Kidney (tissue), 14 donors: ENCODE measurements around the gene RNASE1. TPM values are rescaled to one million over a fixed set of nuclear protein-coding genes. Genes with fewer than 3 reads are reported as not detected.

Experiments used
- DNase-seq, 5 donors: peaks; one replicate each; pipeline ENCODE4 v3.0.0-alpha.2; 2013 to 2020
- FAIRE-seq: peaks from 2 replicates; lab custom pipeline; 2012; peaks lifted over from hg19 to GRCh38; lab: Jason Lieb, UNC
- H3K27ac ChIP-seq, 2 donors: one replicate each; pipeline ENCODE4 v1.7.0; 2013; ENCODE audit warnings: low read depth in 2 of 2, low read length in 2 of 2, inconsistent platforms in 1 of 2
- H3K27me3 ChIP-seq: one replicate; pipeline ENCODE4 v1.7.1; 2013; ENCODE audit warnings: low read length, inconsistent platforms; ENCODE audit not compliant: control insufficient read depth, insufficient read depth
- H3K36me3 ChIP-seq, 3 donors: one replicate each; pipeline versions ENCODE4 v1.7.0 to v1.7.1; 2013; ENCODE audit warnings: low read length in 3 of 3, control low read depth in 1 of 3, inconsistent platforms in 1 of 3; ENCODE audit not compliant: insufficient read depth in 3 of 3, control insufficient read depth in 2 of 3
- H3K4me1 ChIP-seq, 3 donors: one replicate each; pipeline versions ENCODE4 v1.7.0 to v1.7.1; 2013; ENCODE audit warnings: low read length in 3 of 3, inconsistent platforms in 1 of 3, low read depth in 1 of 3; ENCODE audit not compliant: control insufficient read depth in 2 of 3, insufficient read depth in 2 of 3
- H3K4me3 ChIP-seq, 3 donors: one replicate each; pipeline versions ENCODE4 v1.7.0 to v1.8.1; 2013; ENCODE audit warnings: low read length in 3 of 3, control low read depth in 1 of 3, inconsistent platforms in 1 of 3
- H3K9ac ChIP-seq, 3 donors: one replicate each; pipeline versions ENCODE4 v1.7.0 to v1.7.1; 2013; ENCODE audit warnings: low read length in 3 of 3, control low read depth in 1 of 3, inconsistent platforms in 1 of 3
- H3K9me3 ChIP-seq, 3 donors: one replicate each; pipeline versions ENCODE4 v1.7.0 to v1.7.1; 2013; ENCODE audit warnings: low read length in 3 of 3, control low read depth in 1 of 3, inconsistent platforms in 1 of 3; ENCODE audit not compliant: control insufficient read depth in 2 of 3, insufficient read depth in 1 of 3
- intact Hi-C: fragments of 100-400 bp; cut with DNase I; formaldehyde crosslinking; loops from one replicate; pipeline ENCODE4 v1.11.1; 2022
- polyA plus RNA-seq: library from polyadenylated mRNA; stranded (reverse); fragments of 350-450 nt; fragmentation: Illumina TruSeq; extraction: RNeasy Lipid Tissue Mini Kit (QIAGEN cat#74804); gene quantifications from one replicate; pipeline ENCODE4 v1.2.3, GENCODE V29; 2014; ENCODE audit warnings: low read depth, low replicate concordance; ENCODE audit not compliant: insufficient read depth
- total RNA-seq: library from RNA; stranded (reverse); fragmentation: NEBNext Ultra II Directional; extraction: Animal tissue kit (Norgen Biotek cat#: 25700); gene quantifications from one replicate; pipeline ENCODE4 v1.2.1, GENCODE V29; 2021
- TF ChIP-seq, protein P1 (sequence below): IDR thresholded peaks from 3 replicates; pipeline ENCODE4 v1.5.1; 2012; ENCODE audit warnings: mild to moderate bottlenecking, moderate library complexity, borderline replicate concordance; ENCODE audit not compliant: insufficient read depth; ENCODE audit errors: extremely low read depth
- donor health status: control.
- donor health status: control.
- donor health status: control.
- donor health status: control.
- donor health status: control.
- donor health status: DM: yes; HTN: yes; CAD: no.
- donor health status: Normal renal cell carcinoma (clear cell type).

RNASE1 gene
- total and polyA plus RNA-seq, 2 donors from 2014 or later: 201 to 476 TPM

DNA sequence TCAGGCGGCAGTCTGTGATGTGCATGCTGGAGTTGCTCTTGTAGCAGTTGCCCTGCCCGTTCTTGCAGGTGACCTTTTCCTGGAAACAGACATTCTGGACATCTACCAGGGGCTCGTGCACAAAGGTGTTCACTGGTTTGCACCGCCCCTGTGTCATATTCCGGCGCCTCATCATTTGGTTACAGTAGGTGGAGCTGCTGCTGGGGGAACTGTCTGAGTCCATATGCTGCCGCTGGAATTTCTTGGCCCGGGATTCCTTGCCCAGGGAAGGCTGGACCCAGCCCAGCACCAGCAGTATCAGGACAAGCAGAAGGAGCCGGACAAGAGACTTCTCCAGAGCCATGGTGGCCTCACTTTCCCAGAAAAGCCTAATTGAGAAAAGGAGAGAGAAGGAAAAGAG is 918 bp downstream of the RNASE1 start:
- H3K9me3 ChIP-seq: no peaks in the 10 kb centered on the region
- TF ChIP-seq, protein P1, sequence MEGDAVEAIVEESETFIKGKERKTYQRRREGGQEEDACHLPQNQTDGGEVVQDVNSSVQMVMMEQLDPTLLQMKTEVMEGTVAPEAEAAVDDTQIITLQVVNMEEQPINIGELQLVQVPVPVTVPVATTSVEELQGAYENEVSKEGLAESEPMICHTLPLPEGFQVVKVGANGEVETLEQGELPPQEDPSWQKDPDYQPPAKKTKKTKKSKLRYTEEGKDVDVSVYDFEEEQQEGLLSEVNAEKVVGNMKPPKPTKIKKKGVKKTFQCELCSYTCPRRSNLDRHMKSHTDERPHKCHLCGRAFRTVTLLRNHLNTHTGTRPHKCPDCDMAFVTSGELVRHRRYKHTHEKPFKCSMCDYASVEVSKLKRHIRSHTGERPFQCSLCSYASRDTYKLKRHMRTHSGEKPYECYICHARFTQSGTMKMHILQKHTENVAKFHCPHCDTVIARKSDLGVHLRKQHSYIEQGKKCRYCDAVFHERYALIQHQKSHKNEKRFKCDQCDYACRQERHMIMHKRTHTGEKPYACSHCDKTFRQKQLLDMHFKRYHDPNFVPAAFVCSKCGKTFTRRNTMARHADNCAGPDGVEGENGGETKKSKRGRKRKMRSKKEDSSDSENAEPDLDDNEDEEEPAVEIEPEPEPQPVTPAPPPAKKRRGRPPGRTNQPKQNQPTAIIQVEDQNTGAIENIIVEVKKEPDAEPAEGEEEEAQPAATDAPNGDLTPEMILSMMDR: no peak
- H3K36me3 ChIP-seq: no peaks in the 10 kb centered on the region
- H3K27ac ChIP-seq: no peak overlapping the region
- H3K27me3 ChIP-seq: no peaks in the 10 kb centered on the region
- H3K4me3 ChIP-seq: peak overlapping the region in 2 of 3 donors; percentile 53 to 62
- H3K9ac ChIP-seq: peak overlapping the region in 2 of 3 donors; percentile 10 to 29
- intact Hi-C loops: no loop called here
- peaks cover 0 to 4% (median 0%) of the 10 kb centered on the region in 3 donors for H3K4me1 ChIP-seq
- no peak for FAIRE-seq
- no peak for DNase-seq

DNA sequence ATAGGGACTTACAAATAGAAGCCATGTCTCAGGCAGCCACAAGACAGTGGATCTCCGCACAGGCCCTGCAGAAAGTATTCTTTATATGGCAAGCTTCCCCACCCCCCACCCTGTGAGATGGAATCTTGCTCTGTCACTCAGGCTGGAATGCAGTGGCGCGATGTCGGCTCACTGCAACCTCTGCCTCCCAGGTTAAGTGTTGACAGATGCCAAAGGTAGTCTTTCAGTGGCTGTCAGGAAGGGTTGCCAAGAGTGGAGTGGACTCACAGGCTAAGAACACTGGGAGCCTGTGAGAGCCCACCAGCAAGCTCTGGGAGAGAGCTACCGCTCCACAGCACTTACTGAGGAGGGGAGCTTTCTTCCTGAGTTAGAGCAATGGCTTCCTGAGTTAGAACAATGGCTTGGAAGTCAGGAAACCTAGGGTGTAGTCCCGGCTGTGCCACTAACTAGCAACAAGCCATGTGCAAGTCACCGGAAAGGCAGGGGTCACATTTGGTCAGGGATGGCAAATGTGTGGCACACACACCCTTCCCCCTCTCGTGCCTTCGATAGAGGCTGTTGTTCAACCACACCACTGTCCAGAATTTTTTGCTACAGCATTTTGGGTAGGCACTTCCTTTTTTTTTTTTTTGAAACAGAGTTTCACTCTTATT is 2.6 kb downstream of the RNASE1 start:
- Histone ChIP-seq H3K27ac (peak overlapping the region in 1 of 2 donors; percentile 60), H3K9ac (no peak overlapping the region), H3K4me3 (peak overlapping the region in 1 of 3 donors; percentile 36), H3K36me3 (no peaks in the 10 kb centered on the region), H3K27me3 (no peaks in the 10 kb centered on the region), H3K4me1 (peaks cover 0 to 4% (median 0%) of the 10 kb centered on the region in 3 donors), H3K9me3 (no peaks in the 10 kb centered on the region)
- DNase-seq (peak in 4 of 5 donors; percentile 51 to 78 (median 61)), FAIRE-seq (no peak)
- intact Hi-C loops: no loop called here
- TF ChIP-seq, protein P1: no peak

DNA sequence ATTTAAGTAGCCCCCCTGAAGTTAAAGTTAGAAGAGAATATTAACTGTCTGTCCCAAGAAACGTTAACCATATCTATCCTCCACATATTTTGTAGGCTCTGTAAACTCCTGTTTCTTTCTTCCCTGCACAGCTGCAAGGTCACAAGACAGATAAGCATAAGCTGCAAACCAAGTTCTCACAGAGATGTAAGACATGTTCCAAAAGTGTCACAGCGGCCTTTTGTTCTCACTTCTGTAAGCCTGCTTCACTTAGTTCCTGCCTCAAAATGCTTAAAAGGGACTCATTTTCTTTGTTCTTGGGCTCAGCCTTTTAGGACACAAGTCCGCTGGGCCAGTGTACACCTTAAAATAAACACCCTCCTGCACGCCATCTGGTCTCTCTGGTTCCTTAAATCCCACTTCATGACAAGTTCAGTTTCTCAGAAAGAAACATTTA is 3.2 kb downstream of the RNASE1 start:
- intact Hi-C loops: no loop called here
- FAIRE-seq (no peak), DNase-seq (peak in 1 of 5 donors; percentile 46)
- H3K4me3 ChIP-seq: peak overlapping the region in 1 of 3 donors; percentile 36
- H3K9me3 ChIP-seq: no peaks in the 10 kb centered on the region
- H3K36me3 ChIP-seq: no peaks in the 10 kb centered on the region
- no peaks in the 10 kb centered on the region for H3K27me3 ChIP-seq
- H3K4me1 ChIP-seq: peaks cover 0 to 4% (median 0%) of the 10 kb centered on the region in 3 donors
- H3K27ac ChIP-seq: no peak overlapping the region
- no peak overlapping the region for H3K9ac ChIP-seq
- TF ChIP-seq, protein P1: no peak
